ENCODE measurements around the gene CEBPG.

Gene CEBPG

DNA sequence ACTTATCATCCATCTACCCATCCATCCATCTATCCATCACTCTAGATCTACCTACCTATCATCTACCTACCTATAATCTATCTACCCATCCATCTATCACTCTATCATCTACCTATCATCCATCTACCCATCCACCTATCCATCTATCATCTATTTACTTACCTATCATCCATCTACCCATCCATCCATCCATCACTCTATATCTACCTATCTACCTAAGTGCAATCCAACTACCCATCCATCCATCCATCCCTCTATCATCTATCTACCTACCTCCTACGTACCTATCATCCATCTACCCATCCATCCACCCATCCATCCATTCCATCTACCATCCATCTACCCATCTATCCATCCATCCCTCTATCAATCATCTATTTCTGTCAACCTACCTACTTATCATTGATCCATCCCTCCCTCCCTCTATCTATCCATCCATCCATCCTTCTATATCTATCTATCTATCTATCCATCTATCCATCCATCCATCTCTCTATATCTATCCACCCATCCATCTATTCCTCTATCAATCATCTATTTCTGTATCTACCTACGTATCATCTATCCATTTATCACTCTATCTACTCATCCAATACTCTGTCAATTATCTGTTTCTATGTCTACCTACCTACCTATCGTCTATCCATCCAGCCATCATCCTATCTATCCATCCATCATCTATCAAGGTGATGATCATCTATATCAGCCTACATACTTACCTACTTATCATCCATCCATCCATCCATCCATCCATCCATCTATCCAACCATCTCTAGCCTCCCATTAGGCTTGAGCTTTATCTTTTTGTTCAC is 49.1 kb downstream of the CEBPG start:
- no peak for FAIRE-seq

DNA sequence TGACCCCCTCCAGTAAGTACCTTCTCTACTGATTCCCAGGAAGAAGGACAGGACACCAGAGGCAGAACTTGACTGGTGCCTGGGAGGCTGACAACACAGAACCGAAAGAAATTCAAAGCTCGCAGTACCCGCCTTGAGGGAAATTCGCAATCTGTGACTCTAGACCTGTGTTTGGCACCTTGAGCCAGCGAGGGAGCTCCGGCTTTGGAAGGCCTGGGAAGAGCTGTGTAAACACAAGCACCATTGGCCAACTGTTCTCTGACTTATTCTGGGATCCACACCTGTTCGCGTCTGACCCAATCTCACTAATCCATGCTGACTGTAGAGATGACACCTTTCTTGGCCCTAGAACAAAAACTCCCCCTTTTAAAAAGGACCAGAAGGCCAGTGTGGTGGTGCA is 50.7 kb downstream of the CEBPG start:
- no peak for FAIRE-seq

DNA sequence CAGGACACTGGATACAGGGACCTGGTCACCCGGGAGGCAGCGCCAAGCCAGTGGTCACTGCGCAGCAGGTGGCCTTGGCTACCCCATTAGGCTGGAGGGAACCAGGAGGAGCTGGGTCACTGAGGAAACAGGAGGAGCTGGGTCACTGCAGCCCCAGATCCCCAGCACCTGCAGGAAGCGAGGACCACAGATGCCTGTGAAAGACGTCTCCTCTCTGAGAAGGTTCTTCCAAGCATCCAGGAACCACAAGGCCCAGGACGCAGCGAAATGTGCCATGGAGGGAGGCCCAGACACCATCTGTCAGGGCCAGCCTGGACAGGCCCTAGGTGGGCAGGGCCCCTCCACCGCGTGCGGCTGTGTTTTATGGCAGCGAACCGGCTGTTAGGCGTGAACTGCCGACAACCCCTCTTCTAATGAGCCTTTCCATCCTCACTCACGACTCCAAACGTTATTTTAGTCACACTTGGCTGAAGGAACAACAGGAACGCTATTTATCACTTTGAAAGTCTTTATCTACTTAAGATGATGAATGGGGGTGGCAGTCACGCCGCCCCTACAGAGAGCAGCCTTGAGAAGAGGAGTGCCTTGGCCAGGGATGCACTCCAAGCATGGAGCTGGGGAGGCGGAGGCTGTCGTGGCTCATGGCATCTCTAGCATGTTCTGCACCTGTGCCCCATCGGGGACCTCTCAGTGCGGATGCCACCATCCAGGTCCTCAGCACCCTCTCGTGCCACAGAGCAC is 53.3 kb downstream of the CEBPG start:
- FAIRE-seq, result no peak

DNA sequence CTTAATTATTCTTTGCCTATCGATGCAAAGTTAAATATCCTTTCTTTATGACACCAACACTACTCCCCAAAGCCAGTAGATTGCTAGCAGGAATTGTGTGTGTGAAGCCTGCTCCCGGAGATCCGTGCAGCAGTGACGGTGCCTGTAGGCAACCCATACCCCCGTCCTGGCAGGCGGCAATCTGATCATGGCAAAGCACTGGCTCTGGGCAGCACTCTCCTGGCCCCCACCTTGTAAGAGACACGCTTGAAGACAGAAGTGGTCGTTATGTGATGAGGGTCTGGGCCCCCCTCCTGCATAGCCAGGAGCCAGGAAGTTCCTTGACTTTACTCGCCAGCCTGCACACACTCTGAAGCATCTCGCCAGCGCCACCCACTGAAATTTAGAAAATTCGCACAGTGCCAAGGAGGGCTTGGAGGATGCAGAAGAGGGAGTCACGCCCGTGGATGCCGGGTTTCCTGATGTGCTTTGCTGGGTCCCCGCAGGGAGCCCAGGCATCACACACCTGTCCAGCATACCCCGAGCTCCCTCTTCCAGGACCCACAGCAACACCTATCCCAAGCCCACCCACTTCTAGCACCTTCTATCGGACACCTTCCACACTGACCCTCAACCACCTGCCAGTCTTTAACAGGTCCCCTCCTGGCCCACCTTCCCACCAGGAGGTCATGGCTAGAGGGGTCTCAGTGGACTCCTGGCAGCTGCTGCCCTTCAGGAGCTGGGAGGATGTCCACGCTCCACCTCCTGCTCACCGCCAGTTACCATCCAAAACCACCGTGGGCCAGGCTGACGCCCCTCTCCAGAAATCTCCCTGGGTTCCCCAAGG is 54.5 kb downstream of the CEBPG start:
- FAIRE-seq, result no peak

DNA sequence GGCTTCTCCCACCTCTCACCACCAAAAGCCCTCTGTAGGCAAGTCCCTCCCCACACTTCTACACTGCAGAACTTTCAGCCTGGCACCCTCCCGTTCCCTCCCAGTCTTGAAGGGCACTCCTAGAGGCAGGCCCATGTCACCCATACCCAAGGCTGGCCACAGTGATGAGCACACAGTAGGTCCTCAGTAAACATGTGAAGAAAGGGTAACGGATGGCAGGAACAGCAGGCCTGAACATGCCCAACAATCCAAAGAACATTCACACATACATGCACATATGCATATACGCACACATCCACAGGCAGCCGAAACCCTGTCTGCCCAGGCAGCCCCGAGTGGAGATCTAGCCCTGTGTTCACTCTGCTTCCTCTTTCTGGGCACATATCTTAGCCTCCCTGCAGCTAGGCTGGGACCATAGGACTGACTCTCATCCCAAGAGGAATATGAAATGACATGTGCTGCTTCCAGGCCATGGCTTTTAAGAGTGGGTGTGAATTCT is 55.2 kb downstream of the CEBPG start:
- FAIRE-seq, result no peak

DNA sequence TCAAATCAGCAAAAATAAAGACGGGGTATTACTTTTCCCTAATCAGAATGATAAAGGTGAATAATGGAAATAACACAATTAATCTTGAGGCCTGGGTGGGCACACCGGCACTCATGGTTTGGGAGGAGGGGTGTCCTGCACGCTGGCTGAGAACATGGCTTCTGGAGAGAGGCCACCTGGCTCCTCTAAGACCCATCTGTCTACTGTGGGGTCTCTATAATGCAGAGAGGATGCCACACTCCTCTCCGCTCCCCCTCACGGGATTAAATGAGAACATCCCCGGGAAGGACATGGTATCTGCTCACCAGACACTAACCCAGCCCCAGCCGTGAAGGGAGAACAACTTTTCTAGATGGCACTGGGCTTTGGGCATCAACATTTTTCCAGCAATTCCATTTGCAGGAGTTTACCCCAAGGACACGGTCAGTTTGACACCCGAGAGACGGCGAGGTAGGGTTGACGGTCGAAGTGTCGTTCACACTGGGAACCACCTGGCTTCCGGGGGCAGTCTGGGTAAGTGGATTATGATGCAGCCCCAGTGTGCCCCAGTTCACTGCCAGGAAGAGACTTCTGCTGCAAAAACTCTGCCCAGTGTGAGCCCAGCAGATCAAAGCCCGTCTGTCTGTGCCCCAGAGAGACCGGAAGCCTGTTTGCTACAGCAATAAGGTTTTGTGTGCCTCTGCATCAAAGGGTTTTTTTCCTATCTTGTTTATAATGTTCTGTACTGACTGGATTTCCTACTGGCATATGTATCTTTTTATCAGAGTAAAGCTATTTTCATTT is 56.6 kb downstream of the CEBPG start:
- FAIRE-seq, result no peak

DNA sequence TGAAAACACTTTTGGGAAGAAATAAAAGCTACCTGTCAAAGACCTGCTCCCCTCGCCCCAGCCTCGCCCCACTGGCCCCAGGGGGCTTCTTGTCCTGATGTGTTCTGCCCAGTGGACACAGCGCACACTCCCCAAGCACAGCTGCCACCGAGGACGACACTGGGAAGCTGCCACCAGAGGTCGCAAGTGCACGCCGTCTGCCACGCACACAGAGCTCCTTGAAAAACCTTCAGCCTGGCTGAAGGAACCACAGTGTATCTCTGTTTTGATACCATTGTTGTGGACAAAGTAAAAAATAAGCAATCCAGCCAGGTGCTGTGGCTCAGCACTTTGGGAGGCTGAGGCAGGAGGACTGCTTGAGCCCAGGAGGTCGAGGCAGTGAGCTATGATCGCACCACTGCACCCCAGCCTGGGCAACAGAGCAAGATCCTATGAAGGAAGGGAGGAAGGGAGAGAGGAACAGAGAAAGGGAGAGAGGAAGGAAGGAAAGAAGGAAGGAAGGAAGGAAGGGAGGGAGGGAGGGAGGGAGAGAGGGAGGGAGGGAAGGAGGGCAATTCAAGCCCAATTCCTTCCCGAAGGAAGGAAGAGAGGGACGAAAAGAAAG is 57.3 kb downstream of the CEBPG start:
- FAIRE-seq, result no peak

DNA sequence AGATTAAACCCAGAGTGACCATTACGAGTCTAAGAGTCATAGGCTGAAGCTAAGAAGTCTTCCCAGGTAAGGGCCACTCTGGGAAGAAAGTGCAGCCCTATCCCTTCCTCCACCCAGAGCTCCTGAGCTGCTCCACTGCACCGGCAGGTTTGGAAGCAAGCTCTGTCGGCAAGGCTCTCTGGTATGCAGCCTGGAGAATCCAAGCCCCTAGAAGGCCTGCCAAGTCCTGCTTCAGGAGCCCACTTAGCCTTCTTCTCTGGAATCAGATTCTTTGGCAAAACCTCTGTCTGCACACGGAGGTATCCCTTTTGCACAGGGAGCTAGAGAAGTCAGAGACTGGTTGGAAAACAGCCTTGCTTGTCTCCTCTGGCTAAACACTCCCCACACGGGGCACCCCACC is 58.5 kb downstream of the CEBPG start:
- no peak for FAIRE-seq

Measured in G401.6 (cell line).